HG02759 (cell line): Measurements from ENCODE around the gene NCCRP1.
"Not testable (repeated sequence)": the region's sequence is repeated elsewhere in the genome, so short reads cannot be mapped to it uniquely, and the experiment has no call there.

Experiments
- ATAC-seq: cut with Tn5 transposase; IDR thresholded peaks from one replicate; pipeline ENCODE4 v1.9.1; 2021; ENCODE audit warnings: mild to moderate bottlenecking, moderate library complexity; ENCODE audit not compliant: unreplicated experiment

NCCRP1 gene

DNA sequence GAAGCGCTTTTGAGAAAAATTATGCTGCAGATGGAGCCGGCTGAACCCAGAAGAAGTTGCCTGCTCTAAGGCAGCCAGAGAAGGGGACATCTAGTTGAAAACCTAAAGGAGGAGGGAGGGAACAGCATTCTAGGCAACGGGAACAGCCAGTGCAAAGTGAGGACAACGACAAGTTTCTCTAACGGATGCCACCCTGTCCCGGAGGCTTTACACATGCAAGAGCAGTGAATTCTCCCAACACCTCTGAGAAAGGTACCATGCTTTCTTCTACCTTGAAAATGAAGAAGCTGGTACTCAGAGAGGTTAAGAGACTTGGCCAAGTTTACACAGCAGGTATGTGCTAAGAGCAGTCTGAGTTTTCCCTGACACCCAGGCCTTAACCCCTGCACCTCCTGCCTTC, 42.2 kb downstream of the NCCRP1 start:
- ATAC-seq: no peak

GRCh38 chr19:39240421-39240820, 43.7 kb downstream of the NCCRP1 start:
- ATAC-seq: no peak

- not testable (repeated sequence) for ATAC-seq
Observed at GRCh38 chr19:39243741-39244140, 47.0 kb downstream of the NCCRP1 start.

- ATAC-seq: not testable (repeated sequence)
Observed at GRCh38 chr19:39244410-39245100, 47.8 kb downstream of the NCCRP1 start, which contains the start of gene IFNL3. Gene IFNL3, minus strand, starts transcription at chr19:39245006. Its CDS starts 39 bp downstream, at chr19:39244967.

DNA sequence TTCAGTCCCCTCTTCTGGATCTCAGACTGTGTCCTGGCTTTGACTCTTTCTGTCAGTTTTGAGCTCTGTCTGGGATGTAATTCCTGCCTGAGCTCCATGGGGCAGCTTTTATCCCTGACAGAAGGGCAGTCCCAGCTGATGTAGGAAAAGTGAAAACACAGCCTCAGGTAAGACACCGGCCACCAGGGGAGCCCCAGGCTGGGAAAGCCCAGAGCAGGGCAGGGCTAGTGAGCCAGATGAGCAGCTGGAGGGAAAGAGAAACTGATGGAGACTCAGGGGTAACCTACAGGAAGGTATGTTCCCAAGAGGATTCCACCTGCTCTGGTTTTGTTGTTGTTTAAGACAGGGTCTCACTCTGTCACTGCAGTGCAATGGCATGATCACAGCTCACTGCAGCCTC, 48.4 kb downstream of the NCCRP1 start:
- ATAC-seq: not testable (repeated sequence)

DNA sequence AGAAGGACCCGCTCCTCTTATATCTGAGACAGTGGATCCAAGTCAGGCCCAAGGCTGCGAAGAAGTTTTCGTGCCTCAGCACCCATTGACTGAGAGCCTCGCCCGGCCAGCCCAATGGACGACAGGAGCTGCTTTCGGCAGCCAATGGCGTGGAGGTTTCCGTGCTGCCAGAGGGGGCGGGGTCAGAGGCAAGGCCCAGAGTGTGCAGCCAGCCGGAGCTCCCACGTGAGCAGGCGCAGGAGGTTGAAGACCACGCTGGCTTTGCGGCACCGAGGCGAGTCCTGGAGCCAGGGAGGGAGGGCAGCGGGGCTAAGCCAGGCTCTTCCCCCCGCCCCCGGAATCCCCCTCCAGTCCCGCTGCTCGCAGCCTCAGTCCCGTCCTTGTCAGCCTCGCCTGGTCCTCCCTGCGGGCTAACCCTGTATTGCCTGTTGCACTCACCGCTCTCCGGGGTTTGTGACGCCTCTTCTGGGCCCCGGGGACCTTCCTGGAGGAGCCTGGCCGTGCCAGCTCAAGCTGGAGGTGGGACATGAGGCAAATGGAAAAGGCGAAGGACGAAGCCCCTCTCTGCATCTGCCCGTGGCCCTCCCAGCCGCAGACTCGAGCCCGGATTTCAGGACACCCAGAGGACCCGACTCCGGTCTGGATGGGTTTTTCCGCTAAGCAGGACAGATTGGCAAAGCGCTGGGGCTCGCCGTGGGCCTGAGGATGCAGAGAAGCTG, 50.3 kb downstream of the NCCRP1 start:
- ATAC-seq: no peak

GRCh38 chr19:39247701-39248664, 51.2 kb downstream of the NCCRP1 start:
- no peak for ATAC-seq

- ATAC-seq: no peak
Observed at GRCh38 chr19:39248806-39249205, 52.0 kb downstream of the NCCRP1 start, which contains the start of gene IFNL4. Gene IFNL4, minus strand, starts transcription at chr19:39248856.

DNA sequence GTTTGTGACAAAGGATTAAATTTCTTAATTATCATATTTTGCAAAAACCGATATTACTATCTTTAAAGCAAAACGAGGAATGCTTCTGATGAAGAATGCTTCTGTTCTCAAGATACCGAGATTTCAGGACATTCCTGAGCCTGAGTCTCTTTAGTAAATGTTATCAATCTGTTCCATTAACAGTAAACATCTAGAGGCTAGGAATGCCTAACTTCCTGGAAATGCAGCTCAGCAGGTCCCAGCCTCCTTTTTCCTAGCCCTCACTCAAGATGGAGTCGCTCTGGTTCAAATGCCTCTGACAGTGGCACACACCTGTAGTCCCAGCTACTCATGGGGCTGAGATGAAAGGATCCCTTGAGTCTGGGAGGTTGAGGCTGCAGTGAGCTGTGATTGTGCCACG, 54.3 kb downstream of the NCCRP1 start:
- ATAC-seq: no peak
